Fibroblast of peridontal ligament (primary cell): ENCODE data around the gene FARP1.

Experiments
- DNase-seq: peaks from one replicate; pipeline ENCODE4 v3.0.0-alpha.2; 2010; ENCODE audit errors: extremely low read depth

Gene FARP1

DNA sequence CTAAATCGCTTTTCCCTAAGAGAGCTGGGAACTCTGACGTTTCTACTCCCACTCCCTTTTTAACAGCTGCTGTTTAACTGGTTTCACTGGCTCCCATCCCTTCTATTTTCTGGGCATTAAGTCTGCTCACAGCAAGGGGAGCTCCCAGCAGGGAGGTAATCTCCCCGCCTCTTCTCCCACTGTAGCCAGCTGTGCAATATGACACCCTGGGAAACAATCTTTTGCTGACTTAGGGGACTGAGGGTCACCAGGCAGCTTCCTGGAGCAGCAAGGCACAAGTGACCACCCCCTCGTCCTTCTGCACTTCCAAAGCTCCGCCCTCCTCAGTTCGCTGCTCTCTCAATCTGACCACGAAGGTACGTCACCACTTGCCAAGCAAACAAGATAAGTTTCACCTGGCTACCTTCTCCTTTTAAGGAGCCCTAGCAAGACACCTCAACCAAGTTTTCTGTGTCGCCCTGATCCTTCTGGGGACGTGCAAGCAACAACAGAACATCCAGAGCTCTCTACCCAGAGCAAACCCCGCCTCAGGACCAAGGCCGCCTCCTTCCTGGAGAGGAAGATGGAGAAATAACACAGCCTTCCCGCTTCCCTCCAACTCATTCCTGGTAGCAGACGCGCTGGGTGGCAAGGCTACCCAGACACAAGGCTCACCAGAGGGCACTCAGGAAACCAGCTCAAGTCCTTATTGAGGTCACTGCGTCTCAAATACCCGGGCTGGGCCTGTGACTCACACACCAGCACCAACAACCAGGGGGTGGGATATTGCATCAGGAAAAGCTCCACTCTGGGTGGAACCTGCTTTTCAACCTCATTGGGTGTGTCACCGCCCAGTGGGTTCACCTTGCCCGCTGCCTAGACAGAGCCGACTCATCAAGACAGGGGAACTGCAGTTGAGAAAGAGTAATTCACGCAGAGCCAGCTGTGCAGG is 341.7 kb downstream of the FARP1 start:
- peak; percentile 85 for DNase-seq

- no peak for DNase-seq
Measured at GRCh38 chr13:98485561-98485960, 342.7 kb downstream of the FARP1 start.

DNA sequence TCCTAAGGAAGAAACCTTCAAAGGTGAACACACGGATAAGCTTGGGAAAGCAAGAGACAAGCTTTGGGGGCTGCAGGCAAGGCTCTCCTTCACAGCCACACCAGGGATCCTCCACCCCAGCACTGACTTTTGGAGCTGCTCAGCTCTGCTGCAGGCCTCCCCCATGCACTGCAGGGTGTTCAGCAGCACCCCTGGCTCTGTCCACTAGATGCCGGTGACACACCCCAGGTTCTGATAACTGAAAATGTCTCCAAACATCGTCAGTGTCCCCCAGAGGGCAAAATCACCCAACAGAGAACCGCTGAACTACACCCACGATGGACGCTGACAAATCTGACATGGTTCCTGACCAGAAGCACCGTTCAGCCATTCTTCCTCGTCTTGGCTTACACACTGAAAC is 343.5 kb downstream of the FARP1 start:
- no peak for DNase-seq

DNA sequence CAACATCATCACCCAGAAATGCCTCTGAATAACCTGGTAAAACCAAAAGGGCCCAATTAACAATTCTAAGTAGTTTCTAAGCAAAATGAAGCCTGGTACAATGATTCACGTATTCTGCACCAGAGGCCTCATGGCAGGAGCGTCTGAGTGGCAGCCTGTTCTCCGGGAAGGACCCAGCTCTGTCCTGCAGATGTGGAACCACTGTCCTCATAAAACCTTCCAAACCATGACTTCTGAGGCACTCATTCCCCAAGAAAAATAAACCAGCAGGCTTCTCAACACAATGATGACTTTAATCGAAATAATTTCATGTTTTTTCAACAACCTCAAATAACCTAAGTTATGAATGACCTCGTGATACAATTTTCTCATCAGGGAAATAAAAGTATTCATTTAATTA is 344.1 kb downstream of the FARP1 start:
- no peak for DNase-seq

GRCh38 chr13:98487522-98487921 is 344.6 kb downstream of the FARP1 start:
- no peak for DNase-seq

DNA sequence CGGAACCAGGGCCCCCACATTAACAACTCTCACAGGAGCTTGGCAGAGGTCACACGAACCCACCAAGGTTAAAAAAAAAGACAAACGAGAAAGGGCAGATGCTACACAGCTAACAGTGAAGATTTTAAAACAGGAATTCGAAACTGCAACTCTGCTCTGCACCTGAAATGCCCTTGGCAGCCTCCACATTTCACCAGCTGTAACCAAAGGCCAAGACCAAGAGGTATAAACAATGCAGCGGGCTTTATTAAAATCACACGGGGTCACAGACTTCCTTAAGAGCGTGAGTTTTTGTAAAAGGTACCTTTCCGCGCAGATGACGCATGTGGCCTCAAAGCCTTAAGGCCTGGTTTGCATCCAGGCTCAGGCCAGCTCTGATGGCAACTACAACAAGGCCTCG is 345.8 kb downstream of the FARP1 start:
- no peak for DNase-seq

DNA sequence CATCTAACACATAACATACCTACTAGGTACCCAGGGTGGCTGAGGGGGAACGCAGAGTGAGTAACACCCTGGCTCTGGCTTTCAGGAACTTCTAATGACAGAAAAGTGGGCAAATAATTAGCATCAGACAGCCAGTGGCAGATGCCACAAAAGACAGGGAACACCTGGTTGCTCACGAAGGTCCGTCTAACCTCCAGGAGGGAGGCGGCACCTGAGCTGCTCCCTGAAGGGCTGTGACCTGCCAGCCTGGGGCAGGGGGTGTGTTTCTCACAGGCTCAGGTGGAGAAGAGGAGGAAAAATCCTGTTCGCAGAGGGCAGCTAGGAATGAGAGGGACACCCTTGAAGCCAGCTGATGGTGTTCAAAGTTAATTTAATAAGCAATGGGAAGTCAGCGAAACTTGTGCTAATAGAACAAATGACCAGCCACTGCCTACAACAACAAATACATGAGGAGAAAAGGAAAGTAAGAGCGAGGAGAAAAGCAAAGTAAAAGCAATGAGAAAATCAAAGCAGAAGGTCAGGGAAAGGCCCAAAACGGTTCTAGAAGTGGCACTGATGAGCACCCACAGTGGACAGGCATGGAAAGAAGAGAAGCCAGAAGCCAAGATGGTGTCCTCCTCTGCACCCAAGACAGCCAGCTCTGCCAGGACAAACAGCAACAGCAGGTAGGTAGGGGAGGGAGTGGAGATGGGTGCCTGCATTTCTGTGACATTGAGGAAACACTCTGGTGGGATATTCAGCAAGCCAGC is 346.7 kb downstream of the FARP1 start:
- DNase-seq = no peak

- no peak for DNase-seq
Measured at GRCh38 chr13:98490195-98490836, 347.4 kb downstream of the FARP1 start.

DNA sequence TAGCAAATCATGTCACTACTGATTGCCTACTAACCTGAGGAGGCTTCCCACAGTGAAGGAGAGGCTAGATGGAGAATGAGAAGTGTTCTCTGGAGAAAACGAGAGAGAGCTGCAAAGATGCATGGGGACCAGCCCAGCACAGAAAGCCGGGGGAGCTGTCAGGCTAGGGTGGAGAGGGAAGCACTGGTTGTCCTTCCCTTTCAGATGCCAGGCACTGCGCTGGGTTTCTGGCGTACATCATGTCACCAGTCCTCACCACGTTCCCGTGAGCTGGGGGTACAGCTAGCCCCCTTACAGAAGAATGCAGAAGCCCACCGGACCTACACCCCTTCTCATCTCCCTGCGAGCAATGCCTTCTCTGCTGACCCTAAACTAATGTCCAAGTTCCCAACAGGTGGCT is 348.0 kb downstream of the FARP1 start:
- no peak for DNase-seq

- peak; percentile 71 for DNase-seq
Measured at GRCh38 chr13:98492335-98493041, 349.6 kb downstream of the FARP1 start.

DNA sequence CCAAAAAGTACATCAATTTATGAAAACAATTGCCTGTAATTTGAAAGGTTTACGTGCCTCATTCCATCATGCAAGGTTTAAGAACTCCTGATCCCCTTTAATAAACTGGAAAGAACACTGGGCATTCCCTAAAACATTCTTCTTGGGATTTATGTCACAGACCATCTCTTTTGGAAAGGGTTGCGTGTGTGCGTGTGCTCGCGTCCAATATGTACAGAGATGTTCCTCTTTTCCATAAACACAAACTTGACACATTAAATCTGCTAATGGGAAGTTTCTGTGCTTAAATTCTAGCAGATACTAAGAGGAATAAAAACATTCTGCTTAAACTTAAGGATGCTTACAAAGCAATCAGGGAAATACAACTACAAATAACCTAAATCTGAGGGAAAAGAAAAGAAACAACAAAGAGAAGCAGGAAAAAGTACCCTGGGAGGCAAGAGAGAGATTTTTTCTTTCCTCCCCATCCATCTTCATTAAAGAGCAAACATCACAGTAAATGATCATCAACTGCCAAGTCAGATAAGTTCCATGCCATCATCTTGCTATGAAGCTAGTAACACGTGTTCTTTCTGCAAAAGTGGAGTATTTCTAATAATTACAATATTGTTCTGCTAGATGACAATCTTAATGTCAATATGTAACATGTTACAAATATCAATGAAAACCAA is 350.3 kb downstream of the FARP1 start:
- no peak for DNase-seq

DNA sequence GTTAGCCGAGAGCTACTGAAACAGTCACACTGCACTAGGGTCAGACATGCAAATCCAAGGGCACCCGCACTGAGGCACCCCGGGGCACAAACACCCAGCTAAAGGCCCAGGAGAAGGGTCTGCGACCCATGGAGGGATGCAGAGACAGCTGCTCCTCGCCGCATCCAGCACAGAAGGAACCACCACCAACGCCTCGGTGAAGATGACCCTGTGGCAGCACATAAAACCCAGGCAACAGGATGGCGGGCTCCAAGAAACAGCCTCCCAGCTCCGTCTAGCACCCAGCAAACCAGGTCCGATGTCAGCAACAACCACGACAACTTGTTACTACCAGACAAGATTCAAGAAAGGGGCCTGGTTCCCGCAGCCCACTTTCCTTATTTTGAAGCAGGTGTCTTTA is 351.9 kb downstream of the FARP1 start:
- DNase-seq = no peak

- peak; percentile 72 for DNase-seq
Measured at GRCh38 chr13:98495627-98496478, 353.0 kb downstream of the FARP1 start.

GRCh38 chr13:98496479-98496791 is 353.5 kb downstream of the FARP1 start:
- DNase-seq = peak; percentile 38

DNA sequence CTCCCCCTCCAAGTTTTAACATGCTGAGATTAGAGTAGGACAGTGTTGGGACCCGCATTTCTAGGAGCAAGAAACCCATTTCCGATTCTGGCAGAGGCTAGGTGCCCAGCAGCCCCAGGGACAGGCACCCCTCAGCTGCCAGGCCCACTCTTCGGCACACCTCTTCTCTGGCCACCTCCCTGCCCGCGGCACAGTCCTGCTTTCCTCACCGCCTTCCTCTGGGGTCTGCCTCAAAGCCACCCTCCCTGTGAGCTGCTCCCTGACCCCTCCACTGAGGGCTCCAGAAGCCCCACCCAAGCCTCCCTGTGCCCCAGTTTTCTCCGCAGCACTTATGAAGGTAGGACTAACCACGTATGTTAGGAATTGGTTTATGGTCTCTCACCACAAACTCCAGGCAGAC is 354.1 kb downstream of the FARP1 start:
- DNase-seq = no peak

DNA sequence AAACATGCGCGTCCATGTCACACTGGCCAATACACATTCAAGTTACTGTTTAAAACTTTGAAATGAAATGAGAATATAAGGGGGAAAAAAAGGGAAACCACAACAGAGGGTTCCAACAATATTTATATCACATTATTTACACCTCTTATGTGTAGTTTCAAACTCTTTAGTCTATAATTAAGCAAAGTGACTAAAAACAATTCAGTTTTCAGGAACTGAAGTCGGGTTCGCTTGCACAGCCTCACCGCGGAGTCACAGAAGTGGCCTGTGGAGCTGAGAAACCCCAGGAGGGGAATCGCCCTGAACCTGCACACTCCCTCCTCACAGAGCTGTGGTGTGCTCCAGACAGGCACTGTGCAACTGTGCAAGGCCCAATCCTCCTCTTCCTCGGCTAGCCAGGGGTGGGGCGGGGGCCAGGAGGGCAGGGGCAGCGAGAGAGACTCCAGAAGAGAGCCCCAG is 358.1 kb downstream of the FARP1 start:
- no peak for DNase-seq

GRCh38 chr13:98503175-98504028 is 360.5 kb downstream of the FARP1 start:
- DNase-seq = peak; percentile 30

GRCh38 chr13:98504029-98504351 is 361.1 kb downstream of the FARP1 start:
- DNase-seq = peak; percentile 43

DNA sequence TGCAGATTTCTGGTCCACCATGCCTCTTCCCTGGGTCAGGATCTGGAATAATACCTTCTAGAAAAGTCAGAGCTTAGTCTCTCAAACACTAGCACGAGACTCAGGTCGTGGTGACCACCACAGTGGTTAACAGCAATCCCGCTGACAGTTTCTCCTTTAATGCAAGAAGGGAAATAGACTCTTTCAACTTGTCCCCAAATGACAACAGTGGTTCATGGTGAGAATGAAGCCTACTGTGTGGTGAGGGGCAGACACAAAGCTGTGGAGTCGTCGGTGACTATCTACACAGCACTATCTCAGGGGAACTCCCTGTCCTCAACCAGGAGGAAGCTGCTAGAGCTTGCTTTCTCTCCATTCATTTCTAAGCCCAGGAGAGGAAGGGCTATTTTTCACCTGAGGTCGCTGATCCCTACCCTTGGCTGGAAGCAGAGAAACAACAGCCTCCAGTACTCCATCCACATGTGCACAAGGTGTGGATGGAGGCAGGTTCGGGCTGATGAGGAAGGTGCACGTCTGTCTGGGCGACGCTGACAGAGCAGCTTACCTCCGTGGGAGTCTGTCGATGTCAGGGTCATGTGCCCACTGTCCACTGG is 361.6 kb downstream of the FARP1 start:
- no peak for DNase-seq
